K562 (cell line): Measurements from ENCODE around the gene ZNF276. TPM values are rescaled to one million over a fixed set of nuclear protein-coding genes. Genes with fewer than 3 reads are reported as not detected.
A peak's percentile ranks its signal among the peaks of the same experiment; 100 is the strongest.

ENCODE experiments used
- ATAC-seq: fragments of 200-7000 bp; cut with Tn5 transposase; 3 replicates; pipeline ENCODE4 v1.9.1; 2020; ENCODE audit warnings: moderate library complexity
- BruUV-seq: library from RNA; stranded (reverse); fragments of 400-500 nt; replicated peaks from 2 replicates; lab custom pipeline; 2021; lab: Mats Ljungman, UMichigan
- CTCF ChIA-PET: fragments of 300-600 bp; formaldehyde crosslinking; extraction: SDS; loops from one replicate; lab custom pipeline; 2021; ENCODE audit warnings: low intra/inter-chr PET ratio; lab: Yijun Ruan, JAX
- POLR2A ChIA-PET: fragments of 300-600, 350-650 bp; sonication (Branson Sonifier 250); formaldehyde crosslinking; extraction: SDS; loops from one replicate; lab custom pipeline; 2021; ENCODE audit warnings: antibody characterized with exemption, inconsistent platforms; lab: Yijun Ruan, JAX
- DNase-seq, 4 experiments: peaks; one replicate each; pipeline versions ENCODE4 v3.0.0 to v3.0.0-alpha.2; 2011 to 2018; ENCODE audit warnings: low spot score in 3 of 4, mixed read lengths in 3 of 4; ENCODE audit errors: extremely low read depth in 1 of 4
- FAIRE-seq: peaks from 2 replicates; lab custom pipeline; 2011; peaks lifted over from hg19 to GRCh38; lab: Jason Lieb, UNC
- H2AFZ ChIP-seq: 2 replicates; pipeline ENCODE4 v1.6.0; 2011; ENCODE audit warnings: low read depth, low read length, control low read depth, inconsistent platforms
- H3K27ac ChIP-seq: fragments of 200-600 bp; 3 replicates; pipeline ENCODE4 v1.8.0; 2011; ENCODE audit warnings: low read depth, mild to moderate bottlenecking, control low read depth, inconsistent platforms, low read length, moderate library complexity, mixed read lengths; ENCODE audit errors: extremely low read depth
- H3K27me3 ChIP-seq, 2 experiments: fragments of 300-600 bp in 1 of 2; 2 replicates in 1 of 2; 3 replicates in 1 of 2; pipeline versions ENCODE4 v1.6.0 to v1.8.0; 2011; ENCODE audit warnings: inconsistent platforms in 2 of 2, low read length in 2 of 2, mild to moderate bottlenecking in 1 of 2, mixed read lengths in 1 of 2, moderate library complexity in 1 of 2; ENCODE audit not compliant: control insufficient read depth in 2 of 2, insufficient read depth in 2 of 2
- H3K36me3 ChIP-seq: fragments of 300-600 bp; 3 replicates; pipeline ENCODE4 v1.8.0; 2011; ENCODE audit warnings: mild to moderate bottlenecking, low read length, inconsistent platforms; ENCODE audit not compliant: control insufficient read depth, insufficient read depth
- H3K4me1 ChIP-seq, 2 experiments: fragments of 200-600 bp in 1 of 2; replicated peaks in 1 of 2; 2 replicates in 1 of 2; 3 replicates in 1 of 2; pipeline versions ENCODE4 v1.5.1 to v1.8.0; 2011; ENCODE audit warnings: inconsistent platforms in 2 of 2, low read length in 2 of 2, mild to moderate bottlenecking in 1 of 2, mixed read lengths in 1 of 2, moderate library complexity in 1 of 2; ENCODE audit not compliant: control insufficient read depth in 2 of 2, insufficient read depth in 2 of 2
- H3K4me2 ChIP-seq: 2 replicates; pipeline ENCODE4 v1.6.1; 2011; ENCODE audit warnings: low read length, control low read depth, inconsistent platforms, mixed read lengths; ENCODE audit not compliant: insufficient read depth
- H3K4me3 ChIP-seq: fragments of 200-600 bp; sonication (generic), shearing (Covaris generic); 2 replicates; pipeline ENCODE4 v1.5.1; 2016; ENCODE audit warnings: control low read depth, inconsistent platforms
- H3K79me2 ChIP-seq: fragments of 200-600 bp; 3 replicates; pipeline ENCODE4 v1.8.0; 2011; ENCODE audit warnings: low read length, inconsistent platforms; ENCODE audit not compliant: control insufficient read depth, insufficient read depth
- H3K9ac ChIP-seq, 2 experiments: 2 replicates each; pipeline versions ENCODE4 v1.6.0 to v1.6.1; 2011; ENCODE audit warnings: low read depth in 2 of 2, low read length in 2 of 2, control low read depth in 1 of 2, inconsistent platforms in 1 of 2, mild to moderate bottlenecking in 1 of 2, mixed read lengths in 1 of 2; ENCODE audit not compliant: insufficient read depth in 1 of 2
- H3K9me1 ChIP-seq: one replicate; pipeline ENCODE4 v1.6.0; 2011; ENCODE audit warnings: inconsistent platforms, mild to moderate bottlenecking, low read length, moderate library complexity; ENCODE audit not compliant: control insufficient read depth, insufficient read depth
- H3K9me3 ChIP-seq: replicated peaks from 2 replicates; pipeline ENCODE4 v1.5.1; 2011; ENCODE audit warnings: low read depth, low read length, inconsistent platforms; ENCODE audit not compliant: control insufficient read depth, insufficient read depth
- H4K20me1 ChIP-seq: replicated peaks from 2 replicates; pipeline ENCODE4 v1.6.1; 2011; ENCODE audit warnings: low read length, inconsistent platforms, mixed read lengths; ENCODE audit not compliant: control insufficient read depth, insufficient read depth
- ATF6 ChIP-seq: sonication (generic); formaldehyde crosslinking; IDR thresholded peaks from 2 replicates; pipeline ENCODE4 v1.4.0; 2020; ENCODE audit warnings: mild to moderate bottlenecking, missing genetic modification reagents
- COPS2 ChIP-seq: fragments of 450-650 bp; conservative IDR thresholded peaks from 2 replicates; pipeline ENCODE4 v1.6.1; 2016; ENCODE audit warnings: mild to moderate bottlenecking, moderate library complexity
- HMG20B ChIP-seq: fragments of 250-450 bp; sonication (Bioruptor Pico); IDR thresholded peaks from 2 replicates; pipeline ENCODE4 v1.5.0; 2021; ENCODE audit warnings: mild to moderate bottlenecking
- MAZ ChIP-seq, 2 experiments: fragments of 450-650 bp in 1 of 2; sonication (generic) in 1 of 2; formaldehyde crosslinking; IDR thresholded peaks in 1 of 2; conservative IDR thresholded peaks in 1 of 2; 2 replicates each; pipeline versions ENCODE4 v1.4.0 to v1.5.0; 2020; ENCODE audit warnings: mild to moderate bottlenecking in 1 of 2, missing genetic modification reagents in 1 of 2
- MCM3 ChIP-seq: fragments of 450-650 bp; IDR thresholded peaks from 2 replicates; pipeline ENCODE4 v1.6.1; 2016
- NRF1 ChIP-seq, 2 experiments: fragments of 450-650 bp; IDR thresholded peaks in 1 of 2; conservative IDR thresholded peaks in 1 of 2; 2 replicates each; pipeline ENCODE4 v1.6.1; 2014; ENCODE audit warnings: mild to moderate bottlenecking in 2 of 2
- NUFIP1 ChIP-seq: fragments of 450-650 bp; IDR thresholded peaks from 2 replicates; pipeline ENCODE4 v1.6.1; 2018; ENCODE audit not compliant: partially characterized antibody
- PHTF2 ChIP-seq: fragments of 250-450 bp; sonication (Bioruptor Pico); IDR thresholded peaks from 2 replicates; pipeline ENCODE4 v1.5.0; 2021; ENCODE audit warnings: mild to moderate bottlenecking
- POLR2A ChIP-seq: fragments of 450-650 bp; conservative IDR thresholded peaks from 2 replicates; pipeline ENCODE4 v1.6.1; 2016
- POLR2B ChIP-seq: fragments of 450-650 bp; IDR thresholded peaks from 2 replicates; pipeline ENCODE4 v1.6.1; 2018; ENCODE audit warnings: low read depth; ENCODE audit not compliant: partially characterized antibody
- SUPT5H ChIP-seq: fragments of 450-650 bp; IDR thresholded peaks from 2 replicates; pipeline ENCODE4 v1.6.1; 2016
- TBP ChIP-seq: optimal IDR thresholded peaks from 2 replicates; pipeline ENCODE3; 2011; ENCODE audit warnings: low read depth, low read length, improper control_type of control experiment
- TGIF2 ChIP-seq: sonication (generic); formaldehyde crosslinking; IDR thresholded peaks from 2 replicates; pipeline ENCODE4 v1.8.1; 2022; ENCODE audit warnings: mild to moderate bottlenecking, missing genetic modification reagents, moderate library complexity
- ZBTB12 ChIP-seq: fragments of 250-450 bp; sonication (Bioruptor Pico); IDR thresholded peaks from 2 replicates; pipeline ENCODE4 v1.4.0; 2020
- ZBTB33 ChIP-seq: sonication (generic); formaldehyde crosslinking; IDR thresholded peaks from 2 replicates; pipeline ENCODE4 v1.8.1; 2023; ENCODE audit warnings: mild to moderate bottlenecking, missing genetic modification reagents
- ZNF134 ChIP-seq: fragments of 250-450 bp; sonication (Bioruptor Pico); conservative IDR thresholded peaks from 2 replicates; pipeline ENCODE4 v1.4.0; 2020
- ZNF274 ChIP-seq: IDR thresholded peaks from 2 replicates; pipeline ENCODE4 v1.6.1; 2011; ENCODE audit warnings: low read depth, mild to moderate bottlenecking, low read length, moderate library complexity, borderline replicate concordance
- ZNF699 ChIP-seq: fragments of 250-450 bp; sonication (Bioruptor Pico); IDR thresholded peaks from 2 replicates; pipeline ENCODE4 v1.8.0; 2021; ENCODE audit warnings: mild to moderate bottlenecking, moderate library complexity; ENCODE audit not compliant: insufficient replicate concordance
- ZNF764 ChIP-seq: fragments of 250-450 bp; sonication (Bioruptor Pico); IDR thresholded peaks from 2 replicates; pipeline ENCODE4 v1.4.0; 2020; ENCODE audit warnings: low read depth, mild to moderate bottlenecking, moderate library complexity
- ZNF778 ChIP-seq: fragments of 450-650 bp; formaldehyde crosslinking; IDR thresholded peaks from 2 replicates; pipeline ENCODE4 v1.4.0; 2020; ENCODE audit warnings: mild to moderate bottlenecking, moderate library complexity
- WGBS: fragments of 100-300 bp; shearing (Covaris generic); methylation state at CpG from one replicate; pipeline ENCODE4 v1.1.6; 2016; ENCODE audit warnings: low coverage, mixed read lengths; ENCODE audit not compliant: insufficient coverage; ENCODE audit errors: missing lambda C conversion rate; 5-methylcytosine and 5-hydroxymethylcytosine counted together
- in situ Hi-C: fragments of 300-500 bp; cut with MboI; formaldehyde crosslinking; loops from 4 replicates; pipeline ENCODE4 v1.15.0; 2018; ENCODE audit warnings: inconsistent platforms, mixed read lengths
- intact Hi-C: fragments of 100-400 bp; cut with micrococcal nuclease; formaldehyde crosslinking; loops from 2 replicates; pipeline ENCODE4 v1.14.2; 2022
- polyA plus RNA-seq, 8 experiments: library from polyadenylated mRNA; depleted of rRNA in 4 of 8; stranded (reverse) in 5 of 8; unstranded in 3 of 8; fragments of >200 nt; fragmentation: Nextera tagmentation in 2 of 8; fragmentation: Illumina TruSeq in 1 of 8; extraction: Ambion mirVana in 2 of 8; extraction: Trizol in 1 of 8; gene quantifications; 2 replicates each; pipeline versions ENCODE4 v1.2.1 to v1.2.3, GENCODE V29; 2011 to 2014; ENCODE audit warnings: inconsistent platforms in 1 of 8, missing spikeins in 1 of 8
- total RNA-seq, 7 experiments: library from RNA; depleted of rRNA in 6 of 7; stranded (reverse); fragments of >200 nt in 6 of 7; fragmentation: Illumina TruSeq in 2 of 7; extraction: Trizol in 2 of 7; gene quantifications; 2 replicates each; pipeline versions ENCODE4 v1.2.1 to v1.2.3, GENCODE V29; 2011 to 2021; ENCODE audit warnings: low replicate concordance in 1 of 7

ZNF276 gene
- total and polyA plus RNA-seq, 9 of the 15 experiments (the other 6 are each of a cell fraction or from before 2014, with no cell fraction given), result 0.49 to 43.9 (median 15.8) TPM

- CTCF ChIA-PET, result no interaction called here
- FAIRE-seq (no peak), DNase-seq (no peak), ATAC-seq (no peak)
- no peaks in the 10 kb centered on the region for H3K9me3 ChIP-seq
- POLR2A ChIA-PET, result interaction anchor here (1.6 to 2.1 kb wide), 2 partner anchors 8 to 12 kb away, joined by 3 to 9 read pairs; no protein-coding TSS in a partner anchor
- peaks cover 94% of the 10 kb centered on the region for H3K36me3 ChIP-seq
- H4K20me1 ChIP-seq, result no peaks in the 10 kb centered on the region
- 87% methylated on average over 18 of the region's 22 CpGs for WGBS
- BruUV-seq, result no TSS peak
- H3K4me2 ChIP-seq, result no peak overlapping the region
- peaks cover 0 to 17% of the 10 kb centered on the region in 2 experiments; a peak in 1 of 5 replicates for H3K4me1 ChIP-seq
- H3K9me1 ChIP-seq, result no peaks in the 10 kb centered on the region
- no peak overlapping the region for H3K27ac ChIP-seq
- peaks cover 5% of the 10 kb centered on the region; the same call in 1 of the 3 replicates for H3K79me2 ChIP-seq
- no peaks in the 10 kb centered on the region for H3K27me3 ChIP-seq
- H3K4me3 ChIP-seq, result no peak overlapping the region
- intact Hi-C loops (no loop called here), in situ Hi-C loops (no loop called here)
- peak overlapping the region in 1 of 2 experiments; percentile 29; a peak in 1 of 4 replicates for H3K9ac ChIP-seq
- H2AFZ ChIP-seq, result no peak overlapping the region
- TF ChIP-seq ZNF764 (CRISPR knock-in tag) (no peak), ZBTB33 (CRISPR knock-in tag) (peak; percentile 42; the same call in 1 of the 2 replicates), HMG20B (CRISPR knock-in tag) (no peak), NUFIP1 (no peak), NRF1 (conservative IDR thresholded peaks at IDR 0.05 in 1 of 2, IDR thresholded peaks at IDR 0.05 in 1 of 2) (no peak), ATF6 (no peak), ZBTB12 (CRISPR knock-in tag) (no peak), TBP (no peak), ZNF778 (no peak), TGIF2 (CRISPR knock-in tag) (no peak), MAZ (CRISPR knock-in tag; conservative IDR thresholded peaks at IDR 0.05 in 1 of 2, IDR thresholded peaks at IDR 0.05 in 1 of 2) (no peak), POLR2A (peak; percentile 50; the same call in 1 of the 2 replicates), SUPT5H (peak; percentile 21; the same call in 1 of the 2 replicates), MCM3 (no peak), POLR2B (no peak), PHTF2 (CRISPR knock-in tag) (no peak), ZNF134 (CRISPR knock-in tag) (no peak), ZNF274 (no peak), COPS2 (no peak), ZNF699 (CRISPR knock-in tag) (no peak)
Observed at GRCh38 chr16:89730610-89731234, 9.4 kb downstream of the ZNF276 start.
